ENCODE results near the gene EPHA8. TPM values are rescaled to one million over a fixed set of nuclear protein-coding genes. Genes with fewer than 3 reads are reported as not detected.

EPHA8 gene
- total and polyA plus RNA-seq, 4 donors = not detected

- WGBS = 38% methylated on average over 16 of the region's 16 CpGs
- no peaks in the 10 kb centered on the region for H3K4me1 ChIP-seq (ENCODE audit: control insufficient read depth in 4 of 4, insufficient read depth in 4 of 4, low read length in 3 of 4)
- DNase-seq (ENCODE audit: low spot score) = no peak
- no peak overlapping the region for H3K9ac ChIP-seq (ENCODE audit: low read depth in 1 of 2, low read length in 2 of 2)
- H3K4me3 ChIP-seq (ENCODE audit: low read depth in 1 of 3, low read length in 3 of 3) = no peak overlapping the region
- H3K27me3 ChIP-seq (ENCODE audit: control insufficient read depth in 4 of 4, insufficient read depth in 4 of 4, low read length in 3 of 4) = peaks cover 0 to 8% (median 4%) of the 10 kb centered on the region in 4 donors
- no peaks in the 10 kb centered on the region for H3K9me3 ChIP-seq (ENCODE audit: control insufficient read depth in 4 of 4, low read length in 3 of 4)
- H3K27ac ChIP-seq (ENCODE audit: low read depth in 1 of 2, low read length in 2 of 2) = no peak overlapping the region
- TF ChIP-seq CTCF (IDR thresholded peaks at IDR 0.05; ENCODE audit: low read depth, low read length, missing input control) (no peak), HNF4A (conservative IDR thresholded peaks at IDR 0.05) (no peak), REST (IDR thresholded peaks at IDR 0.05) (no peak), SP1 (IDR thresholded peaks at IDR 0.05) (no peak), RAD21 (IDR thresholded peaks at IDR 0.05) (no peak)
- no peaks in the 10 kb centered on the region for H3K36me3 ChIP-seq (ENCODE audit: control insufficient read depth in 4 of 4, insufficient read depth in 3 of 4, low read depth in 1 of 4, low read length in 3 of 4)
Measured at GRCh38 chr1:22618056-22618455, 54.8 kb downstream of the EPHA8 start.

GRCh38 chr1:22619252-22619651, 56.0 kb downstream of the EPHA8 start:
- Histone ChIP-seq H3K27ac (ENCODE audit: low read depth in 1 of 2, low read length in 2 of 2) (no peak overlapping the region), H3K4me1 (ENCODE audit: control insufficient read depth in 4 of 4, insufficient read depth in 4 of 4, low read length in 3 of 4) (no peaks in the 10 kb centered on the region), H3K36me3 (ENCODE audit: control insufficient read depth in 4 of 4, insufficient read depth in 3 of 4, low read depth in 1 of 4, low read length in 3 of 4) (no peaks in the 10 kb centered on the region), H3K27me3 (ENCODE audit: control insufficient read depth in 4 of 4, insufficient read depth in 4 of 4, low read length in 3 of 4) (peaks cover 0 to 8% (median 4%) of the 10 kb centered on the region in 4 donors), H3K4me3 (ENCODE audit: low read depth in 1 of 3, low read length in 3 of 3) (no peak overlapping the region), H3K9ac (ENCODE audit: low read depth in 1 of 2, low read length in 2 of 2) (no peak overlapping the region), H3K9me3 (ENCODE audit: control insufficient read depth in 4 of 4, low read length in 3 of 4) (no peaks in the 10 kb centered on the region)
- TF ChIP-seq GABPA (IDR thresholded peaks at IDR 0.05 in 1 of 2, conservative IDR thresholded peaks at IDR 0.05 in 1 of 2) = no peak
- no peak for DNase-seq (ENCODE audit: low spot score)
- WGBS = 67% methylated on average over 7 of the region's 7 CpGs

- Histone ChIP-seq H3K27me3 (ENCODE audit: control insufficient read depth in 4 of 4, insufficient read depth in 4 of 4, low read length in 3 of 4) (peaks cover 0 to 8% (median 4%) of the 10 kb centered on the region in 4 donors), H3K27ac (ENCODE audit: low read depth in 1 of 2, low read length in 2 of 2) (no peak overlapping the region), H3K36me3 (ENCODE audit: control insufficient read depth in 4 of 4, insufficient read depth in 3 of 4, low read depth in 1 of 4, low read length in 3 of 4) (no peaks in the 10 kb centered on the region), H3K4me3 (ENCODE audit: low read depth in 1 of 3, low read length in 3 of 3) (no peak overlapping the region), H3K9me3 (ENCODE audit: control insufficient read depth in 4 of 4, low read length in 3 of 4) (no peaks in the 10 kb centered on the region), H3K4me1 (ENCODE audit: control insufficient read depth in 4 of 4, insufficient read depth in 4 of 4, low read length in 3 of 4) (no peaks in the 10 kb centered on the region), H3K9ac (ENCODE audit: low read depth in 1 of 2, low read length in 2 of 2) (no peak overlapping the region)
- WGBS = 67% methylated on average over 12 of the region's 12 CpGs
- no peak for DNase-seq (ENCODE audit: low spot score)
- TF ChIP-seq ZBTB33 (IDR thresholded peaks at IDR 0.05) (no peak), REST (IDR thresholded peaks at IDR 0.05) (no peak), FOXA2 (IDR thresholded peaks at IDR 0.05) (no peak), HNF4A (conservative IDR thresholded peaks at IDR 0.05) (no peak), MAX (IDR thresholded peaks at IDR 0.05) (no peak), CTCF (IDR thresholded peaks at IDR 0.05; ENCODE audit: low read depth, low read length, missing input control) (no peak), HNF4G (IDR thresholded peaks at IDR 0.05) (no peak), GABPA (IDR thresholded peaks at IDR 0.05 in 1 of 2, conservative IDR thresholded peaks at IDR 0.05 in 1 of 2) (no peak), NR2F2 (IDR thresholded peaks at IDR 0.05) (no peak), RXRA (IDR thresholded peaks at IDR 0.05) (no peak), RAD21 (IDR thresholded peaks at IDR 0.05) (no peak), YY1 (IDR thresholded peaks at IDR 0.05) (no peak)
Measured at GRCh38 chr1:22619798-22620197, 56.5 kb downstream of the EPHA8 start.

Measured in liver (tissue), 9 donors.